ENCODE data around the gene LSM10. TPM values are rescaled to one million over a fixed set of nuclear protein-coding genes. Genes with fewer than 3 reads are reported as not detected.
A peak's percentile ranks its signal among the peaks of the same experiment; 100 is the strongest.

The LSM10 gene
- total and polyA plus RNA-seq, 2 experiments from 2014 or later, result 27.5 to 98.9 TPM

GRCh38 chr1:36400514-36400824 is 2.8 kb upstream of the LSM10 start:
- DNase-seq (ENCODE audit: low spot score) (no peak), ATAC-seq (peak; percentile 1; the same call in 2 of the 3 replicates)
- Mint-ChIP-seq H3K27me3 (ENCODE audit: insufficient read depth, low read depth, poor library complexity) (peaks cover 14% of the 10 kb centered on the region), H3K36me3 (ENCODE audit: low read depth) (no peaks in the 10 kb centered on the region), H3K9me3 (0 out of 3 replicates have a peak, but pooled peaks cover 4% of the 10 kb centered on the region), H3K4me1 (peaks cover 9% of the 10 kb centered on the region), H3K4me3 (no peak overlapping the region), H3K27ac (no peak overlapping the region)
- Histone ChIP-seq H3F3A (replicated peaks; ENCODE audit: low read depth) (no peaks in the 10 kb centered on the region; the same call in 1 of the 2 replicates), H2AFZ (peak overlapping the region; percentile 89), H3K9me2 (ENCODE audit: insufficient read depth) (no peaks in the 10 kb centered on the region), H3K27ac (ENCODE audit: low read depth) (0 out of 2 replicates have a peak overlapping the region, but pooled peaks have one; percentile 39), H4K20me1 (replicated peaks; ENCODE audit: insufficient read depth) (no peaks in the 10 kb centered on the region), H3K79me2 (replicated peaks; ENCODE audit: insufficient read depth) (peaks cover 7% of the 10 kb centered on the region; the same call in 1 of the 2 replicates), H3K4me1 (ENCODE audit: insufficient read depth) (peaks cover 8% of the 10 kb centered on the region), H3K4me2 (peak overlapping the region; percentile 26; the same call in 1 of the 2 replicates), H3K36me3 (ENCODE audit: insufficient read depth) (no peaks in the 10 kb centered on the region), H3K4me3 (no peak overlapping the region), H3K27me3 (ENCODE audit: insufficient read depth) (no peaks in the 10 kb centered on the region)
- TF ChIP-seq EZH2 (IDR thresholded peaks at IDR 0.05; ENCODE audit: low read depth, unreplicated experiment) (no peak), CTCF (conservative IDR thresholded peaks at IDR 0.05; ENCODE audit: low read depth in 2 of 2) (no peak), ZNF331 (CRISPR knock-in tag; IDR thresholded peaks at IDR 0.05; ENCODE audit: low read depth) (no peak), CREB1 (CRISPR knock-in tag; IDR thresholded peaks at IDR 0.05; ENCODE audit: low read depth) (no peak), NANOG (IDR thresholded peaks at IDR 0.05; ENCODE audit: borderline replicate concordance) (no peak), ETS1 (IDR thresholded peaks at IDR 0.05) (no peak), EZH2phosphoT487 (IDR thresholded peaks at IDR 0.05; ENCODE audit: unreplicated experiment) (no peak), ZNF114 (CRISPR knock-in tag; IDR thresholded peaks at IDR 0.05) (no peak), POLR2AphosphoS5 (IDR thresholded peaks at IDR 0.05; ENCODE audit: low read depth) (no peak), JUNB (IDR thresholded peaks at IDR 0.05; ENCODE audit: unreplicated experiment) (no peak), STAT1 (IDR thresholded peaks at IDR 0.05; ENCODE audit: unreplicated experiment) (no peak)
- TF ChIP-seq, protein P1, sequence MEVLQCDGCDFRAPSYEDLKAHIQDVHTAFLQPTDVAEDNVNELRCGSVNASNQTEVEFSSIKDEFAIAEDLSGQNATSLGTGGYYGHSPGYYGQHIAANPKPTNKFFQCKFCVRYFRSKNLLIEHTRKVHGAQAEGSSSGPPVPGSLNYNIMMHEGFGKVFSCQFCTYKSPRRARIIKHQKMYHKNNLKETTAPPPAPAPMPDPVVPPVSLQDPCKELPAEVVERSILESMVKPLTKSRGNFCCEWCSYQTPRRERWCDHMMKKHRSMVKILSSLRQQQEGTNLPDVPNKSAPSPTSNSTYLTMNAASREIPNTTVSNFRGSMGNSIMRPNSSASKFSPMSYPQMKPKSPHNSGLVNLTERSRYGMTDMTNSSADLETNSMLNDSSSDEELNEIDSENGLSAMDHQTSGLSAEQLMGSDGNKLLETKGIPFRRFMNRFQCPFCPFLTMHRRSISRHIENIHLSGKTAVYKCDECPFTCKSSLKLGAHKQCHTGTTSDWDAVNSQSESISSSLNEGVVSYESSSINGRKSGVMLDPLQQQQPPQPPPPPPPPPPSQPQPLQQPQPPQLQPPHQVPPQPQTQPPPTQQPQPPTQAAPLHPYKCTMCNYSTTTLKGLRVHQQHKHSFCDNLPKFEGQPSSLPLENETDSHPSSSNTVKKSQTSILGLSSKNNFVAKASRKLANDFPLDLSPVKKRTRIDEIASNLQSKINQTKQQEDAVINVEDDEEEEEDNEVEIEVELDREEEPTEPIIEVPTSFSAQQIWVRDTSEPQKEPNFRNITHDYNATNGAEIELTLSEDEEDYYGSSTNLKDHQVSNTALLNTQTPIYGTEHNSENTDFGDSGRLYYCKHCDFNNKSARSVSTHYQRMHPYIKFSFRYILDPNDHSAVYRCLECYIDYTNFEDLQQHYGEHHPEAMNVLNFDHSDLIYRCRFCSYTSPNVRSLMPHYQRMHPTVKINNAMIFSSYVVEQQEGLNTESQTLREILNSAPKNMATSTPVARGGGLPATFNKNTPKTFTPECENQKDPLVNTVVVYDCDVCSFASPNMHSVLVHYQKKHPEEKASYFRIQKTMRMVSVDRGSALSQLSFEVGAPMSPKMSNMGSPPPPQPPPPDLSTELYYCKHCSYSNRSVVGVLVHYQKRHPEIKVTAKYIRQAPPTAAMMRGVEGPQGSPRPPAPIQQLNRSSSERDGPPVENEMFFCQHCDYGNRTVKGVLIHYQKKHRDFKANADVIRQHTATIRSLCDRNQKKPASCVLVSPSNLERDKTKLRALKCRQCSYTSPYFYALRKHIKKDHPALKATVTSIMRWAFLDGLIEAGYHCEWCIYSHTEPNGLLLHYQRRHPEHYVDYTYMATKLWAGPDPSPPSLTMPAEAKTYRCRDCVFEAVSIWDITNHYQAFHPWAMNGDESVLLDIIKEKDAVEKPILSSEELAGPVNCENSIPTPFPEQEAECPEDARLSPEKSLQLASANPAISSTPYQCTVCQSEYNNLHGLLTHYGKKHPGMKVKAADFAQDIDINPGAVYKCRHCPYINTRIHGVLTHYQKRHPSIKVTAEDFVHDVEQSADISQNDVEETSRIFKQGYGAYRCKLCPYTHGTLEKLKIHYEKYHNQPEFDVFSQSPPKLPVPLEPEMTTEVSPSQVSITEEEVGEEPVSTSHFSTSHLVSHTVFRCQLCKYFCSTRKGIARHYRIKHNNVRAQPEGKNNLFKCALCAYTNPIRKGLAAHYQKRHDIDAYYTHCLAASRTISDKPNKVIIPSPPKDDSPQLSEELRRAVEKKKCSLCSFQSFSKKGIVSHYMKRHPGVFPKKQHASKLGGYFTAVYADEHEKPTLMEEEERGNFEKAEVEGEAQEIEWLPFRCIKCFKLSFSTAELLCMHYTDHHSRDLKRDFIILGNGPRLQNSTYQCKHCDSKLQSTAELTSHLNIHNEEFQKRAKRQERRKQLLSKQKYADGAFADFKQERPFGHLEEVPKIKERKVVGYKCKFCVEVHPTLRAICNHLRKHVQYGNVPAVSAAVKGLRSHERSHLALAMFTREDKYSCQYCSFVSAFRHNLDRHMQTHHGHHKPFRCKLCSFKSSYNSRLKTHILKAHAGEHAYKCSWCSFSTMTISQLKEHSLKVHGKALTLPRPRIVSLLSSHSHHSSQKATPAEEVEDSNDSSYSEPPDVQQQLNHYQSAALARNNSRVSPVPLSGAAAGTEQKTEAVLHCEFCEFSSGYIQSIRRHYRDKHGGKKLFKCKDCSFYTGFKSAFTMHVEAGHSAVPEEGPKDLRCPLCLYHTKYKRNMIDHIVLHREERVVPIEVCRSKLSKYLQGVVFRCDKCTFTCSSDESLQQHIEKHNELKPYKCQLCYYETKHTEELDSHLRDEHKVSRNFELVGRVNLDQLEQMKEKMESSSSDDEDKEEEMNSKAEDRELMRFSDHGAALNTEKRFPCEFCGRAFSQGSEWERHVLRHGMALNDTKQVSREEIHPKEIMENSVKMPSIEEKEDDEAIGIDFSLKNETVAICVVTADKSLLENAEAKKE (CRISPR knock-in tag; IDR thresholded peaks at IDR 0.05), result no peak
- TF ChIP-seq, protein P2, sequence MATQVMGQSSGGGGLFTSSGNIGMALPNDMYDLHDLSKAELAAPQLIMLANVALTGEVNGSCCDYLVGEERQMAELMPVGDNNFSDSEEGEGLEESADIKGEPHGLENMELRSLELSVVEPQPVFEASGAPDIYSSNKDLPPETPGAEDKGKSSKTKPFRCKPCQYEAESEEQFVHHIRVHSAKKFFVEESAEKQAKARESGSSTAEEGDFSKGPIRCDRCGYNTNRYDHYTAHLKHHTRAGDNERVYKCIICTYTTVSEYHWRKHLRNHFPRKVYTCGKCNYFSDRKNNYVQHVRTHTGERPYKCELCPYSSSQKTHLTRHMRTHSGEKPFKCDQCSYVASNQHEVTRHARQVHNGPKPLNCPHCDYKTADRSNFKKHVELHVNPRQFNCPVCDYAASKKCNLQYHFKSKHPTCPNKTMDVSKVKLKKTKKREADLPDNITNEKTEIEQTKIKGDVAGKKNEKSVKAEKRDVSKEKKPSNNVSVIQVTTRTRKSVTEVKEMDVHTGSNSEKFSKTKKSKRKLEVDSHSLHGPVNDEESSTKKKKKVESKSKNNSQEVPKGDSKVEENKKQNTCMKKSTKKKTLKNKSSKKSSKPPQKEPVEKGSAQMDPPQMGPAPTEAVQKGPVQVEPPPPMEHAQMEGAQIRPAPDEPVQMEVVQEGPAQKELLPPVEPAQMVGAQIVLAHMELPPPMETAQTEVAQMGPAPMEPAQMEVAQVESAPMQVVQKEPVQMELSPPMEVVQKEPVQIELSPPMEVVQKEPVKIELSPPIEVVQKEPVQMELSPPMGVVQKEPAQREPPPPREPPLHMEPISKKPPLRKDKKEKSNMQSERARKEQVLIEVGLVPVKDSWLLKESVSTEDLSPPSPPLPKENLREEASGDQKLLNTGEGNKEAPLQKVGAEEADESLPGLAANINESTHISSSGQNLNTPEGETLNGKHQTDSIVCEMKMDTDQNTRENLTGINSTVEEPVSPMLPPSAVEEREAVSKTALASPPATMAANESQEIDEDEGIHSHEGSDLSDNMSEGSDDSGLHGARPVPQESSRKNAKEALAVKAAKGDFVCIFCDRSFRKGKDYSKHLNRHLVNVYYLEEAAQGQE (IDR thresholded peaks at IDR 0.05; ENCODE audit: unreplicated experiment), result no peak

Measured in GM23338 (cell line).